HG02678 (cell line): ENCODE results near the gene ZNF385C.
A peak's percentile ranks its signal among the peaks of the same experiment; 100 is the strongest.
"Not testable (repeated sequence)": the region's sequence is repeated elsewhere in the genome, so short reads cannot be mapped to it uniquely, and the experiment has no call there.

Experiments used
- ATAC-seq: cut with Tn5 transposase; IDR thresholded peaks from one replicate; pipeline ENCODE4 v1.9.1; 2021; ENCODE audit warnings: mild to moderate bottlenecking, moderate library complexity; ENCODE audit not compliant: unreplicated experiment

The ZNF385C gene, protein sequence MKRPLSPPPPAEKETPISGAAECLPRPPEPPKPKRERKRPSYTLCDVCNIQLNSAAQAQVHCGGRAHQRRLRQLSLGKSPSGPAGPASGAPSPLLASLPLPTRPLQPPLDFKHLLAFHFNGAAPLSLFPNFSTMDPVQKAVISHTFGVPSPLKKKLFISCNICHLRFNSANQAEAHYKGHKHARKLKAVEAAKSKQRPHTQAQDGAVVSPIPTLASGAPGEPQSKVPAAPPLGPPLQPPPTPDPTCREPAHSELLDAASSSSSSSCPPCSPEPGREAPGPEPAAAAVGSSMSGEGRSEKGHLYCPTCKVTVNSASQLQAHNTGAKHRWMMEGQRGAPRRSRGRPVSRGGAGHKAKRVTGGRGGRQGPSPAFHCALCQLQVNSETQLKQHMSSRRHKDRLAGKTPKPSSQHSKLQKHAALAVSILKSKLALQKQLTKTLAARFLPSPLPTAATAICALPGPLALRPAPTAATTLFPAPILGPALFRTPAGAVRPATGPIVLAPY

DNA sequence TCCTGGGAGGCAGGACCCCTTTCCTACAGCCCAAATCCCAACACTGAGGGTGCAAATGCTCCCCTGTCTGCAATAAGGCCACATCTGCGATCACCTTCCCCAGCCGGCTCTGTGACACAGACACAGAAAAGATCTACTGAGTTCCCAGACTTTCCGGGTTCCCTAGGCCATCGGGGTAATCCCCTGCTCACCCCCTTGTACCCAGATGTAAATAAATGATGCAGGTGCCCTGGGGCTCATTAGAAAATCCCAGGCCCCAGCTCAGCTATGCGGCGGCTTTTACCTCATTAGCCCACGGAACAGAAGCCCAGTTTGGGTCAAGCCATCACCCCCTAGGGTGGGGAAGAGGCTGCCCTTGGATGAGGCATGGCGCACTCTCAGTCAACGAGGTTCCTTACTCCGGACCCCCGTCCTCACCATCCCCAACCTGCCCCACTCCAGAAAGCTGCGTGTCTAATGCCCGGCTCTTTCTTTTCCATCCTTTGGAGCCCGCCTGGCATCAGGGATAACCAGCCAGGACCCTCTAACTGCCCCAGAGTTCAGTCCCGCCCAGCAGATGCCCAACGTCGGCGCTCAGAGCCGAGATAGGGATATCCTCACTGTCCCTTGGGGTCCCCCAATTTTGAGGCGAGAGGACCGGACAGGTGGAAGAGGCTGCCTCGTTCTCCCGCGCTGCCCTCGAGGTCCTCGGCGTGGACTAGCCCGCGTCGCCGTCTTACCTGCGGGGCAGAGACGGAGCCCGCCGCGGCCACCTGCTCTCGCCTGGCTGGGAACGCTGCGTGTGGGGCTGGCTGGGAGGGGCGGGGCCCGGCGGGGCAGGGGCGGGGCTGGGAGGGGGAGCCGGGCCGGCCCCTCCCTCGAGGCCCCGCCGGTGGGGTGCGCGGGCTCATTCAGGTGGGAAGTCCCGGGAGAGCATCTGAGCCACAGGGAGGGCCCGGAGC is at the start of gene ZNF385C:
TSS of gene ZNF385C (minus strand) at position 783 of the 941 bp plus-strand sequence. CDS start 35,417 bp downstream, outside the sequence.
- no peak for ATAC-seq

DNA sequence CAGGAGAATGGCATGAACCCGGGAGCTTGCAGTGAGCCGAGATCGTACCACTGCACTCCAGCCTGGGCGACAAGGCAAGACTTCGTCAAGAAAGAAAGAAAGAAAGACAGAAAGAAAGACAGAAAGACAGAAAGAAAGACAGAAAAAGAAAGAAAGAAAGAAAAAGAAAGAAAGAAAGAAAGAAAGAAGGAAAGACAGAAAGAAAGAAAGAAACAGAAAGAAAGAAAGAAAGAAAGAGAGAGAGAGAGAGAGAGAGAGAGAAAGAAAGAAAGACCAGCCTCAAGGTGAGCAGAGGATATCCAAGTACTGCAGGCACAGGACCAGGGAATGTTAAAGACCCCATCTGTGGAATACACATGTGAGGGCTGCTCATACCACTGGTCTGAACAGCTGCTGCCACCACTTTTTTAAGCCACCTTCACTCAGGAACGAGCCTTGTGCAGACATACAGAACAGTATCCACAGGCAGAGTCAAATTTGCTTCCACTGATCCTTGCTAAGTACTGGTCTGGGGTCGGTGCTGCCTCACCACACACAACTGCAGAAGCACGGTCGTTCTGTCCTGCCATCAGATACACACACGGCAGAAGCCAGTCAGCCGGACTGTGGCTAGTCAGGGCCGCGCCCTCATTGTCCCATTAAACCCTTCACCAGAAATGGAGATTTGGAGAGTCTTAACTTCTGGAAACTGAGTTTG is 48.8 kb upstream of the ZNF385C start:
- no peak for ATAC-seq

DNA sequence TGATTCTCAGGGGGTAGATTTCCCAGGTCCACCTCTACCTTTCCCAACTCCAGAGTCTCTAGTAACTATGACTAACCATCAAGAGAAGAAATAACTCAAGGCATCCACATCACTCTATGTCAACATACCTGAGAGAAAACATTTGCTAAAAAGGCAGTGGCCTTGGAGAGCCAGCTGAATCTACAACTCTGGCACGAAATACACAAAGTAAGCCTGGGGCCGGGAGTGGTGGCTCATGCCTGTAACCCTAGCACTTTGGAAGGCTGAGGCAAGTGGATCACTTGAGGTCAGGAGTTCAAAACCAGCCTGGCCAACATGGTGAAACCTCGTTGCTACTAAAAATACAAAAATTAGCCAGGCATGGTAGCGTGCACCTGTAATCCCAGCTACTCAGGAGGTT is 44.9 kb upstream of the ZNF385C start:
- ATAC-seq, result not testable (repeated sequence)

DNA sequence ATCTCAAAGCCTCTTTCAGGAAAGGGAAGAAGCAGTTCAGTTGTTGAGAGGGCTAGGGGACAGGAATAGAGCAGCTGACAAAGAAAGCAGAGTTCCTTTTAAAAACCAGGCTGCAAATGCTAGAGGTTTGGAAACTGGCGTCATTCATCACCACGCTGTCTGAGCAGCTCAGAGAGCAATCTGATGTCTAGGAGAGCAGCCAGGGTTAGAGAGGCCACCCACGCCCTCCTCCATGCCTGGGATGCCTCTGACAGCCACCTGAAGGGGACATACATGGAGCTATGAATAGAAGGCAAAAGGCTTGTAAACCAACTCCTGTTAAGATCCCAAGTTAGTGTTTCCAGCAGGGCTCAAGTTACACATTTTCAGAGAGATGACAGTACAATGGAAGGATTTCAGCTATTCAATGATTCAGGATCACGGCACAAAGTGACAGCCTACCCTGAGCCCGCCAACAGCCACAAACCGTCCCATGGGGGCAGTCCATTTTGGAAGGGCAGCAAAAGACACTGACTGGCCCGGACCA is 44.2 kb upstream of the ZNF385C start:
- ATAC-seq, result no peak

DNA sequence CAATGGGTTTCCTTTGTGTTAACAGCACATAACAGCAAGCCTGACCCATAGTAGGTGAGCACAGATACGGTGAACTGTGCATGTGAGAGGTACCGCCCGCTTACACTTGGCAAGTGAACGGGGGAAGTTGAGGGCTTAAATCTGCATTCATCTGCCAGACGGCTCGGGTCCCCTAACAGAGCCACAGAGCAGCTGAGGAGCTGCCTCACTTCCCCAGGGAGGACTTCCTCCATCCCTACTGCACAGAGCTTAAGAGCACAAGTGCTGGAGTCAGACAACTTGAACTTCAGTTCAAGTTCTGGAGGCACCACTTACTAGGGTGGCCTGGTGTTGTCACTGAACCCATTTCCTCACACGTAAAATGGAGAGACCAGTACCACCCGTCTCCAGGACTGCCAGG is 43.1 kb upstream of the ZNF385C start:
- no peak for ATAC-seq

DNA sequence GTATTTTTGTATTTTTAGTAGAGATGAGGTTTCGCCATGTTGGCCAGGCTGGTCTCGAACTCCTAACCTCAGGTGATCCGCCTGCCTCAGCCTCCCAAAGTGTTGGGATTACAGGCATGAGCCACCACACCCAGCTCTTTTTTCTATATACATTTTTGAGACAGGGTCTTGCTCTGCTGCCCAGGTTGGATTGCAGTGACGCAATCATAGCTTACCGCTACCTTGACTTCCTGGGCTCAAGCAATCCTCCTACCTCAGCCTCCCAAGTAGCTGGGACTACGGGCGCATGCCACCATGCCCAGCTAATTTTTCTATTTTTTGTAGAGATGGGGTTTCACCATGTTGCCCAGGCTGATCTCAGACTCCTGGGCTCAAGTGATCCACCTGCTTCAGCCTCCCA is 42.4 kb upstream of the ZNF385C start:
- not testable (repeated sequence) for ATAC-seq

DNA sequence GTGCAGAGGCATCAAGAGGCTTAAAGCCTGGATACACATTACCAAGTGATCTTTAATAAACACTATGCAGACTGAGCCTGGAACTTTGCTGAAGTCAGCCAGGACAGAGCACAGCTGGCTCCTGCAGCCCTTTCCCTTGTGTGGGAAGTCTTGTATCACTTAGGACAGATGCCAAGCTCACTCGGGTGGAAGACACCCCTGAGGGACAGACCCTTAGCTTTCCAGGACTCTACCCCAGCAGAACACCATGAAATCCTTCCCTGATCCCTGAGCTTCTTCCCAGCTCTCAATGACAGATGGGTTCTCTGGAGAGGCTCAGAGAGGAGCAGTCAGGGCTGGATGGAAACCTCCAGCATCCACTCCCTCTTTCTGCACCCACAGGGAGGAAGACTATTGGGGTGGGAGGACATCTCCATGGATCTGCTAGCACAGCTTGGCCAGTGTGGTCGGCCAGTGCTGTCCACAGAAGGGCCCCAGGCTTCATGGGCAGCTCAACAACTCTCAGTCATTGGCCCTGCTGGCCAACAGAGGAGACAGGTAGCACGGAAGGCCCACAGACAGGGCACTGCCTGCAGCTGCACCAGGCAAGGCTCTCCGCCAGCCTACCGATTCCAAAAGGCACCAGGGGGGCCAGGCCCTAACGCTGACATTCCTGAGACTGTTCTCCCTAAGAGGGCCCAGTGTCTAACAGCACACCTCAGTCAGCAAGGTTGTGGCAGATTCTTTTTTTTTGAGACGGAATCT is 40.6 kb upstream of the ZNF385C start:
- ATAC-seq, result no peak

DNA sequence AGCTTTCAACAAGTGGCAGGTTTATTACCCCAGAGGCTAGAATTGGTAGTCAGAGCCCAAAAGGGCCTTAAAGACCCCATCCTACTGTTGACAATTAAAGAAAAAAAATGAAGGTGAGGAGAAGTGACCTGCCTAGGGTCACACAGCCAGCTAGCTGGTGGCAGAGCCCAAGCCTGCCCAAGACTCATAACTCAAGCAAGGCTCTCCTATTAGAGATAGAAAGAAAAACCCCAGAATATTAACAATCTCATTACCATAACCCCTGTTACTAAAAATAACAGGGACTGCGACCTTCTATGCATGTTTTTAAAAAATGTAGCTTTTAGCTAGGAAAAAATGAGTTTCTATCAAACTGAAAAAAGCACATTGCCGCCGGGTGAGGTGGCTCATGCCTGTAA is 38.4 kb upstream of the ZNF385C start:
- ATAC-seq, result no peak

DNA sequence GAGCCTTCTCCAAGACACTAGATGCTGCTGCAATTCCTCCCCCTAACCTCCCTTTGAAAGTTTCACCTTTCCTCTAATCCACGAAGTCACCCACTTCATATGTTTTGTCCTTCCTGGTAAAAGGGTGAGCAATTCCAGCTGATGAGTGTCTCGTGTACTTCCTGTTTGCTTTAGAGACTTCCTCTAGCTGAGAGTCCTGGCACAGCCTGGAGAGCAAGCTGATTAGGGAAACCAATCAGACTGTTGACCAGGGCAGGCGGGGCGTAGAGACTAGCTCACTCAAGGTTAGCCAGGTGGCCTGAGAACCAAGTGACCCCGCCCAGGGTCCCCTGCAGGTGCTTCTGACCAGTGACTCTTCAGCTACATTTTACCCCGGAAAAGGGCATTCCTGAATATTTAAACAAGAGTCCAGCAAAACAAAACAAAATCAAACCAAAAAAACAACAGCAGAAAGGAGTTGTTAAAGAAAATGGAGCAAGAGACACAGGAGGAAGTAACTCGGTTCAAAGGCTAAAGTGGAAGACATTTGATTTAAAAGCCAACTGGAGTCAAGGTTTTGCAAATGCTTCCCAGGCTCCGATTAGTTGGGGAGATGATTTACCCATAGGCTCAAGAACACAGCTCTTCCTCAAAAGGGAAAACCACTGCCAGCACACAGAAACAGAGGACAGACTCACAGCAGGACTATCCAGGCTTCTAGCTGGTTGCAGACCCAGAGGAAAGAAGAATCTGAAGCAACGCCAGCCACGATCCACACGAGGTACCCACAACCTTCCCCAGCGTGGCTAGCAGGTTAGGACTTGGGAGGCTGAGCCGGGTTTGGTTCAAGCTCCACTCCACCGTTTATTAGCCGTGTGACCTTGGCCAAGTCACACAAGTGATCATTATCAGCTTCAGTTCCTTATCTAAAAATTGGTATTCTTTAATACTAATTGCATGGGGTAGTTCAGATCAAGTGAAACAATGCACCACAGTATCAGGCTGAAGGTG is 37.7 kb upstream of the ZNF385C start:
- no peak for ATAC-seq

DNA sequence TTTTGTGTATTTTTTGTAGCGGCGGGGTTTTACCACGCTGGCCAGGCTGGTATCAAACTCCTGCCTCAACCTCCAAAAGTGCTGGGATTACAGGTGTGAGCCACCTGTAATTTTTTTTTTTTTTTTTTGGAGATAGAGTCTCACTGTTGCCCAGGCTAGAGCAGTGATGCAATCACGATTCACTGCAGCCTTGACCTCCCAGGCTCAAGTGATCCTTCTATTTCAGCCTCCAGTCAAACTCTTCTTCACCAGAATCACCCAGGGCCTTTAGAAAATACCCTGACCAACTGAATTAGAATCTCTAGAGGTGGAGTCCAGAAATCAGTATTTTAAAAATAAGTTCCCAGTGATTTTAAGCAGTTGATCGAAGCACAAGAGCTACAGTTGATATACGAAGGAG is 36.9 kb upstream of the ZNF385C start:
- no peak for ATAC-seq

DNA sequence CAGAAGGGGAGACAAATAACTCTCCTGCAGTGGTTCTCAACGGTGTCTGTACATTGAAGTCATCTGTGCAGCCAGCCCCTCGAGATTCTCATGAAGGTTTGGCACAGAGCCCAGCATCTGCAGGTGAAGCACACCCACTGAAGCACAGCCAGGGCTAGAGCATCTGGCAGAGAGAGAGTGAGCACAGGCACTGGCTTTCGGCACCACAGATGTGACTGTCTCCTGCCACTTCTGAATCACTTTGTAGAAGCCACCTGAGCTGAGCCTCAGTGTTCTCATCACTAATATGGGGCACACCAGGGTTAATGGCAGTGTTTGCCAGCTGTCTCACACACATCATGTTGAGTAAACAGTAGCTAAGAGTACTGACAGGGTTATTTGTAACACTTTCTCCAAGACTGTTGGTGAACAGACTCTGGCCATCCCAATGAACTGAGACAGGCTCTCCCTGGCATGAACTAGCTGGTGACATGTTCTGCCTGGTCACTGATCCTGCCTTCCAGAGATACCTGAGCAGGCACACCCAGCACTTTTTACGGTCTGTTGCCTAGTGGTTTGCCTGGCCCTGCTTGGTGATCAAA is 35.3 kb upstream of the ZNF385C start:
- ATAC-seq, result peak; percentile 73

DNA sequence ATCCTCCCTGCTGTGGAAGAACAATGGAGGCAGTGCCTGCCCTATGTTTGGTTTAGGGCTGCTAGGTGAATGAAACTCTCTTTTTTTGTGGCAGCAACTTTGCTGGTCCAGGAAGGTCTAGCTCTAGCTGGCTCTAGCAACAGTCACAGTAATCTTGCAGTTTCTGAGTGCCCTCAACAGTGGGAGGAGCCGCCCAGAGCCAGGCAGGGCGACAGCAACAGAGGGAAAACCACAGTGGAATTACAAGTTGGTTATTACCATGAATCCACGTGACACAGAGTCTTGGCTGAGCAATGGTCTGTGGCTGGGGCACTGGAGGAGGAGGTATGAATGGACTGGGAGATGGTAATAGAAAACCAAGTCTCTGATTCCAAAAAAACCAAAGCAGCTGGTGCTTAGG is 34.7 kb upstream of the ZNF385C start:
- peak; percentile 46 for ATAC-seq

DNA sequence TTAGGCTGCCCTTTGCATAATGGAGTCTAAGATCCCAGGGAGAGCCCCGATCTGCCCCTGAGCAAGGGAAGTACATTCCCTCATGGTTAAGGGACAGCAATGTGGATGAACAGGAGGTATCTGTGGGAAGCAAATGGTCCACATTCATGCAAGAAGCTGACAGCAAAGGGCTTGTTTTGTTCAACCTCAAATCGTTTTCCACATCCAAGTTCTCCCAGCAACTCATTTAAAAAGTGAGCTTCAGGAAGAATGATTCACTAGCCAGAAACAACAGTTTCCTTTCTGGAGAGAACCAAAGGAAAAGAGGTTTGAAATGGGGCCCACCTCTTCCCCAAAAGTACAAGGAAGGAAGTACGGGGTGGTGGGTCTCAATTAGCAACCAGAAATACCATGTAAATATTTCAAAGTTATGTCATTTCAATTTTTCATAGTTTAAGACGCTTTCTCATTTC is 33.7 kb upstream of the ZNF385C start:
- no peak for ATAC-seq

DNA sequence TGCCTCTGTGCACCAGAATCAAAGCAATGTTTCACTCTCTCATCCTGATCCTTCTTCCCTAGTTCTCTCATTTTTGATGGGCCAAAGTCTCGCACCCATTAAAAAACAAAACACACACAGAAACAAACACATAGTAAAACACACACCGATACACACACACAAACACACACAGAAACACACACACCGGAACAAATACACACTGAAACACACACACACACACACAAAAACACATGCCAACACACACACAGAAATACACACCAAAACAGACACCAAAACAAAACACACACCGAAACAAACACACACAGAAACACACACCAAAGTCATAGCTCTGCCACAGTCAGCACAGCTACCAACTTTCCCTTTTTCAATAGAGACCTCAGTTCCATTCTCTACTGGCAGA is 33.0 kb upstream of the ZNF385C start:
- ATAC-seq, result no peak

DNA sequence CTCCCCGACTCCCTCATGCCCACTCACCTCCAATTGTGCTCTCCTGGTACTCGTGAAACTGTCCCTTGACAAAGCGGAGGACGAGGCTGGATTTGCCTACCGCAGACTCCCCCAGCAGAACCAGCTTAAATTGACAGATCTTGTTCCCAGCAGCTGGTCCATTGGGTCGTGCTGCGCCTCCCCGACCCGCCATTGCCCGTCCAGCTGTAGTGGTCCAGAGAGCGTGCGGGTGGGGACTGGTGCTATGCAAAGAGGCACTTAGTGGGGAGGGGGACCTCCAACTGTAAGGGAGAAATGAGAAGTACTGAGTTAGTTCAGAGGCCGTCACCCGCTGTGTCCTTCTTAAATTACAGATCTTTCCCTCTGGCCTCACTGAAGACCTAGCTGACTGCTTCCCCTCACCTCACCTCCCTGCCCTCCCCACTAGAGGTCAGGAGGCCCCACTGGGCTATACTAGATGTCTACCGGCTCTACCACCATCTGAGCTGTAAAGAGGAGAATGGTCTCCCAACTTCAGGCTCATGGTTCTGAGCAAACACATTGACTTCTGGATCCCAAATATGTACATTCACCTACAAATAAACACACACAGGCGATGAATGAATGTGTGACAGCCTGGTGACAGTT is 32.1 kb upstream of the ZNF385C start:
- ATAC-seq, result no peak

DNA sequence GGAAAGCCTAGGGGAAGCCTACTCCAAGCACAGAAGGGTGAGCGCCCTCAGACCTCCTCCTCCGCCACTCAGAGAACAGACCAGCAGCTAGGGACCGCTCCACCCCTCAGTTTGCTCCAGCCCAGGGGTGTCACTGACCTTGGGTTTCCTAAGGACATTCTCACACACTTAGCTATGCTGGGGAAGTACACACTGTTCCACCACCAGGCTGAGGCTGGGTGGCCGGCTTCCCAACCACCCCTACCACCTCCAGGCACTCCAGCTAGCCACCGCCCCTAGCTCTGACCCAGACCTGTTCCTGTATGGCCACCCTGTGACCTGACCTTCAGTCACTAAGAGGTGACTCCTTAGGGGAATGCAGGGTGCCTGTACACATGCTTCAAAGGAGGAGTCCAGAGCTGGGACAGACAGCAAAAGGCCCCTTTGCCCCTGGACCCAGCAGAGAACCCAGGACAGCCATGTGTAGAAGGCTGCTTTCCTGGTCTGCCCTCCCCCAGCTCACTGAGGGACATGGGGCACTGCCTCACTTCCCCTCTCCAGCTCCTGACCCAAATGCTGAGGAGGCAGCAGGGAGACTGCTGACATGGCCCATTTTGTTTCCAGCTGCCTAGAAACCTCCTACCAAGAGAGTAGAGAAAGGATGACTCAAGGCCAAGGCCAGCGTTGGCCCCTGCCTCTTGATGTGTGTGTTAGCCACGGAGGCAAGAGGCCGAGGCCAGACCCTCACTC is 31.0 kb upstream of the ZNF385C start:
- ATAC-seq, result no peak

DNA sequence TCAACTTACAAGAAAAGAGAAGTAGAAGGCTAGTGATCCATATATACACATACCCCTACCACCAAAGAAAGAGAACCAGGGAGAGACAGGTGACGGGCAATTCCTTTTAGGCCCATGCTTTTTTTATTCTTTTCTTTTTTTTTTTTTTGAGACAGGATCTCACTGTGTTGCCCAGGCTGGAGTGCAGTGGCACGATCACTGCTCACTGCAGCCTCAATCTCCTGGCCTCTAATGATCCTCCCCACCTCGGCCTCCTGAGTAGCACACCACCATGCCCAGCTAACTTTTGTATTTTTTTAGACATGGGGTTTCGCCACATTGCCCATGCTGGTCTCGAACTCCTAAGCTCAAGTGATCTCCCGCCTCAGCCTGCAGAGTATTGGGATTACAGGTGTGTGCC is 29.1 kb upstream of the ZNF385C start:
- ATAC-seq, result no peak
